Activated gamma-delta T cell (primary cell): Measurements from ENCODE around the gene RAET1L.
"Not testable (repeated sequence)": the region's sequence is repeated elsewhere in the genome, so short reads cannot be mapped to it uniquely, and the experiment has no call there.

Source experiments
- DNase-seq: peaks from one replicate; lab custom pipeline; 2025; lab: John Stamatoyannopoulos, UW

Gene RAET1L

GRCh38 chr6:150044621-150045145 lies 19.4 kb upstream of the RAET1L start:
- no peak for DNase-seq

- no peak for DNase-seq
Observed at GRCh38 chr6:150043501-150044412, 18.4 kb upstream of the RAET1L start.

- DNase-seq, result no peak
Observed at GRCh38 chr6:150043096-150043495, 17.8 kb upstream of the RAET1L start.

- no peak for DNase-seq
Observed at GRCh38 chr6:150038202-150039062, 13.1 kb upstream of the RAET1L start.

- DNase-seq, result no peak
Observed at GRCh38 chr6:150037526-150038201, 12.3 kb upstream of the RAET1L start.

- no peak for DNase-seq
Observed at GRCh38 chr6:150036081-150036480, 10.7 kb upstream of the RAET1L start.

- DNase-seq, result no peak
Observed at GRCh38 chr6:150033207-150033771, 8.0 kb upstream of the RAET1L start.

- DNase-seq, result no peak
Observed at GRCh38 chr6:150032598-150032997, 7.3 kb upstream of the RAET1L start.

- DNase-seq, result no peak
Observed at GRCh38 chr6:150030611-150031010, 5.3 kb upstream of the RAET1L start.

- no peak for DNase-seq
Observed at GRCh38 chr6:150029749-150030148, 4.4 kb upstream of the RAET1L start.

- no peak for DNase-seq
Observed at GRCh38 chr6:150029276-150029675, 3.9 kb upstream of the RAET1L start.

- no peak for DNase-seq
Observed at GRCh38 chr6:150028799-150029198, 3.5 kb upstream of the RAET1L start.

GRCh38 chr6:150027806-150028565 lies 2.7 kb upstream of the RAET1L start:
- no peak for DNase-seq

- DNase-seq, result no peak
Observed at GRCh38 chr6:150026976-150027805, 1.9 kb upstream of the RAET1L start.

- no peak for DNase-seq
Observed at GRCh38 chr6:150024646-150025155, 631 bp downstream of the RAET1L start.

GRCh38 chr6:150024021-150024420 lies 1.3 kb downstream of the RAET1L start:
- DNase-seq, result not testable (repeated sequence)

- not testable (repeated sequence) for DNase-seq
Observed at GRCh38 chr6:150021870-150022269, 3.5 kb downstream of the RAET1L start.

GRCh38 chr6:150018846-150019580 lies 6.3 kb downstream of the RAET1L start:
- no peak for DNase-seq

GRCh38 chr6:150017186-150017521 lies 8.2 kb downstream of the RAET1L start:
- DNase-seq, result not testable (repeated sequence)
